H1 (cell line): ENCODE data around the gene VEZT. TPM values are rescaled to one million over a fixed set of nuclear protein-coding genes. Genes with fewer than 3 reads are reported as not detected.

Experiments used
- CTCF ChIA-PET: fragments of 300-600 bp; sonication (Branson Sonifier 250); formaldehyde crosslinking; loops from one replicate; lab custom pipeline; 2021; ENCODE audit not compliant: partially characterized antibody; lab: Charles Lee
- POLR2A ChIA-PET: fragments of 300-600 bp; sonication (Branson Sonifier 250); formaldehyde crosslinking; loops from one replicate; lab custom pipeline; 2021; ENCODE audit warnings: inconsistent platforms; ENCODE audit not compliant: partially characterized antibody; lab: Charles Lee
- DNase-seq, 2 experiments: peaks; one replicate each; pipeline versions ENCODE4 v3.0.0 to v3.0.0-alpha.2; 2010 to 2022; ENCODE audit warnings: low spot score in 2 of 2, low read depth in 1 of 2, mixed read lengths in 1 of 2
- FAIRE-seq: peaks from 2 replicates; lab custom pipeline; 2011; peaks lifted over from hg19 to GRCh38; lab: Jason Lieb, UNC
- H2AFZ ChIP-seq: 2 replicates; pipeline ENCODE4 v1.8.1; 2012; ENCODE audit warnings: low read length, inconsistent platforms
- H2AK5ac ChIP-seq: 2 replicates; pipeline ENCODE4 v1.6.1; 2013; ENCODE audit warnings: low read depth, low read length
- H2BK120ac ChIP-seq: replicated peaks from 2 replicates; pipeline ENCODE3; 2013; ENCODE audit warnings: low read depth, low read length, inconsistent platforms
- H2BK12ac ChIP-seq: 2 replicates; pipeline ENCODE4 v1.6.1; 2013; ENCODE audit warnings: low read depth, low read length
- H2BK15ac ChIP-seq: 2 replicates; pipeline ENCODE4 v1.6.1; 2013; ENCODE audit warnings: low read length
- H2BK20ac ChIP-seq: 2 replicates; pipeline ENCODE4 v1.6.1; 2013; ENCODE audit warnings: low read length
- H2BK5ac ChIP-seq: 2 replicates; pipeline ENCODE4 v1.6.1; 2013; ENCODE audit warnings: low read depth, low read length
- H3K14ac ChIP-seq: 2 replicates; pipeline ENCODE4 v1.6.1; 2013; ENCODE audit warnings: inconsistent platforms; ENCODE audit not compliant: insufficient read length
- H3K18ac ChIP-seq: 2 replicates; pipeline ENCODE4 v1.6.1; 2013; ENCODE audit warnings: low read length; ENCODE audit errors: extremely low read depth
- H3K23ac ChIP-seq: 2 replicates; pipeline ENCODE4 v1.6.1; 2013; ENCODE audit warnings: inconsistent platforms; ENCODE audit not compliant: insufficient read length
- H3K23me2 ChIP-seq: 2 replicates; pipeline ENCODE4 v1.6.1; 2013; ENCODE audit warnings: low read depth, low read length
- H3K27ac ChIP-seq: 2 replicates; pipeline ENCODE4 v1.6.1; 2011; ENCODE audit warnings: low read depth, low read length, inconsistent platforms
- H3K27me3 ChIP-seq, 4 experiments: replicated peaks in 1 of 4; 1 replicate in 1 of 4; 2 replicates in 3 of 4; pipeline versions ENCODE4 v1.6.1 to v1.8.1; 2011 to 2013; ENCODE audit warnings: low read length in 3 of 4, mild to moderate bottlenecking in 3 of 4, inconsistent platforms in 2 of 4, mixed read lengths in 2 of 4, moderate library complexity in 1 of 4; ENCODE audit not compliant: control insufficient read depth in 3 of 4, insufficient read depth in 3 of 4; ENCODE audit errors: extremely low read depth in 1 of 4
- H3K36me3 ChIP-seq, 4 experiments: 2 replicates each; pipeline versions ENCODE4 v1.6.1 to v1.8.1; 2011 to 2013; ENCODE audit warnings: mild to moderate bottlenecking in 4 of 4, low read length in 3 of 4, moderate library complexity in 2 of 4, control low read depth in 1 of 4, inconsistent platforms in 1 of 4; ENCODE audit not compliant: insufficient read depth in 4 of 4, control insufficient read depth in 2 of 4
- H3K4ac ChIP-seq: replicated peaks from 2 replicates; pipeline ENCODE3; 2013; ENCODE audit warnings: low read length, low read depth, mixed read lengths, inconsistent platforms; ENCODE audit not compliant: insufficient read length
- H3K4me1 ChIP-seq, 4 experiments: replicated peaks in 1 of 4; 1 replicate in 1 of 4; 2 replicates in 3 of 4; pipeline versions ENCODE4 v1.6.1 to v1.8.1; 2011 to 2013; ENCODE audit warnings: low read length in 3 of 4, inconsistent platforms in 2 of 4, mixed read lengths in 1 of 4; ENCODE audit not compliant: insufficient read depth in 4 of 4, control insufficient read depth in 3 of 4
- H3K4me2 ChIP-seq, 2 experiments: 2 replicates each; pipeline versions ENCODE4 v1.6.1 to v1.8.1; 2011 to 2013; ENCODE audit warnings: low read depth in 2 of 2, low read length in 2 of 2, control low read depth in 1 of 2, inconsistent platforms in 1 of 2, mild to moderate bottlenecking in 1 of 2; ENCODE audit not compliant: insufficient read depth in 1 of 2
- H3K4me3 ChIP-seq, 4 experiments: fragments of 200-600, 300-600 bp in 1 of 4; sonication (generic), shearing (Covaris generic), sonication (Bioruptor Twin) in 1 of 4; 2 replicates each; pipeline versions ENCODE4 v1.5.1 to v1.8.1; 2011 to 2016; ENCODE audit warnings: low read length in 4 of 4, low read depth in 3 of 4, control low read depth in 2 of 4, inconsistent platforms in 2 of 4, mild to moderate bottlenecking in 2 of 4, mixed read lengths in 1 of 4, moderate library complexity in 1 of 4; ENCODE audit not compliant: insufficient read depth in 2 of 4; ENCODE audit errors: extremely low read depth in 1 of 4
- H3K56ac ChIP-seq: replicated peaks from 2 replicates; pipeline ENCODE3; 2013; ENCODE audit warnings: low read depth, mild to moderate bottlenecking, mixed read lengths, low read length, inconsistent platforms; ENCODE audit not compliant: insufficient read length
- H3K79me1 ChIP-seq: 2 replicates; pipeline ENCODE4 v1.6.1; 2013; ENCODE audit warnings: low read depth, low read length, control low read depth
- H3K79me2 ChIP-seq, 2 experiments: 2 replicates each; pipeline versions ENCODE4 v1.6.1 to v1.8.1; 2012 to 2013; ENCODE audit warnings: low read length in 2 of 2, mild to moderate bottlenecking in 2 of 2, inconsistent platforms in 1 of 2; ENCODE audit not compliant: insufficient read depth in 2 of 2, control insufficient read depth in 1 of 2
- H3K9ac ChIP-seq, 4 experiments: replicated peaks in 1 of 4; 1 replicate in 1 of 4; 2 replicates in 3 of 4; pipeline versions ENCODE4 v1.6.1 to v1.8.1; 2011 to 2013; ENCODE audit warnings: low read depth in 3 of 4, low read length in 3 of 4, control low read depth in 2 of 4, mild to moderate bottlenecking in 2 of 4, moderate library complexity in 2 of 4, inconsistent platforms in 1 of 4; ENCODE audit errors: extremely low read depth in 1 of 4
- H3K9me3 ChIP-seq, 2 experiments: 2 replicates each; pipeline versions ENCODE4 v1.6.1 to v1.8.1; 2012 to 2013; ENCODE audit warnings: mild to moderate bottlenecking in 2 of 2, moderate library complexity in 2 of 2, control low read depth in 1 of 2, inconsistent platforms in 1 of 2, low read depth in 1 of 2, low read length in 1 of 2, mixed read lengths in 1 of 2; ENCODE audit not compliant: insufficient read depth in 2 of 2
- H4K20me1 ChIP-seq, 2 experiments: replicated peaks in 1 of 2; 2 replicates each; pipeline versions ENCODE3 to v1.8.1; 2011 to 2013; ENCODE audit warnings: inconsistent platforms in 2 of 2, low read length in 2 of 2, mild to moderate bottlenecking in 1 of 2; ENCODE audit not compliant: insufficient read depth in 2 of 2, control insufficient read depth in 1 of 2
- H4K5ac ChIP-seq: 2 replicates; pipeline ENCODE4 v1.6.1; 2013; ENCODE audit warnings: low read length, low read depth, mixed read lengths, inconsistent platforms; ENCODE audit not compliant: insufficient read length
- H4K8ac ChIP-seq: 2 replicates; pipeline ENCODE4 v1.8.0; 2013; ENCODE audit warnings: mild to moderate bottlenecking, moderate library complexity, low read length, inconsistent platforms; ENCODE audit not compliant: insufficient read depth; ENCODE audit errors: extremely low read depth
- H4K91ac ChIP-seq: replicated peaks from 2 replicates; pipeline ENCODE3; 2013; ENCODE audit warnings: low read length, mixed read lengths, inconsistent platforms; ENCODE audit not compliant: insufficient read length
- CTBP2 ChIP-seq: IDR thresholded peaks from 2 replicates; pipeline ENCODE4 v1.7.0; 2011; ENCODE audit warnings: borderline replicate concordance, mild to moderate bottlenecking, moderate library complexity, mixed read lengths, low read length; ENCODE audit not compliant: insufficient read depth, insufficient read length
- GTF2F1 ChIP-seq: IDR thresholded peaks from 2 replicates; pipeline ENCODE4 v1.6.1; 2012; ENCODE audit warnings: low read depth, low read length, improper control_type of control experiment, borderline replicate concordance
- SIRT6 ChIP-seq: IDR thresholded peaks from one replicate; pipeline ENCODE4 v1.7.1; 2012; ENCODE audit warnings: low read length, inconsistent platforms
- SP4 ChIP-seq: IDR thresholded peaks from 2 replicates; pipeline ENCODE4 v1.6.1; 2012; ENCODE audit warnings: low read length, inconsistent platforms
- WGBS, 2 experiments: shearing (Covaris generic) in 1 of 2; methylation state at CpG; one replicate each; pipeline versions ENCODE4 v1.1.6 to v1.1.7; 2013 to 2015; ENCODE audit warnings: low lambda C conversion rate in 2 of 2, mixed read lengths in 2 of 2, inconsistent platforms in 1 of 2, low coverage in 1 of 2, missing lambda C conversion rate in 1 of 2; ENCODE audit not compliant: insufficient replicate concordance in 2 of 2, insufficient coverage in 1 of 2, insufficient read length in 1 of 2; ENCODE audit errors: extremely low coverage in 1 of 2, missing lambda C conversion rate in 1 of 2; 5-methylcytosine and 5-hydroxymethylcytosine counted together
- long read RNA-seq, 2 experiments: library from RNA in 1 of 2; library from capped mRNA in 1 of 2; stranded (forward); transcript quantifications; one replicate each; pipeline ENCODE4 v2.0.0, GENCODE V29; 2021; ENCODE audit warnings: inconsistent platforms in 1 of 2
- polyA minus RNA-seq, 3 experiments: library from RNA; depleted of rRNA, polyadenylated mRNA; stranded (reverse); fragments of >200 nt; gene quantifications; 1 replicate in 2 of 3; 2 replicates in 1 of 3; pipeline ENCODE4 v1.2.3, GENCODE V29; 2011
- polyA plus RNA-seq, 7 experiments: library from polyadenylated mRNA; depleted of rRNA in 3 of 7; stranded (reverse) in 5 of 7; unstranded in 2 of 7; fragments of >200 nt in 5 of 7; fragments of 200-250 nt in 2 of 7; gene quantifications; 1 replicate in 5 of 7; 2 replicates in 1 of 7; 4 replicates in 1 of 7; pipeline versions ENCODE4 v1.2.1 to v1.2.3, GENCODE V29; 2011 to 2013; ENCODE audit warnings: missing spikeins in 2 of 7, mixed read lengths in 2 of 7
- total RNA-seq: library from RNA; stranded (reverse); fragmentation: NEBNext Ultra II Directional; extraction: Animal tissue kit (Norgen Biotek cat#: 25700); gene quantifications from 2 replicates; pipeline ENCODE4 v1.2.1, GENCODE V29; 2021

VEZT gene, protein sequence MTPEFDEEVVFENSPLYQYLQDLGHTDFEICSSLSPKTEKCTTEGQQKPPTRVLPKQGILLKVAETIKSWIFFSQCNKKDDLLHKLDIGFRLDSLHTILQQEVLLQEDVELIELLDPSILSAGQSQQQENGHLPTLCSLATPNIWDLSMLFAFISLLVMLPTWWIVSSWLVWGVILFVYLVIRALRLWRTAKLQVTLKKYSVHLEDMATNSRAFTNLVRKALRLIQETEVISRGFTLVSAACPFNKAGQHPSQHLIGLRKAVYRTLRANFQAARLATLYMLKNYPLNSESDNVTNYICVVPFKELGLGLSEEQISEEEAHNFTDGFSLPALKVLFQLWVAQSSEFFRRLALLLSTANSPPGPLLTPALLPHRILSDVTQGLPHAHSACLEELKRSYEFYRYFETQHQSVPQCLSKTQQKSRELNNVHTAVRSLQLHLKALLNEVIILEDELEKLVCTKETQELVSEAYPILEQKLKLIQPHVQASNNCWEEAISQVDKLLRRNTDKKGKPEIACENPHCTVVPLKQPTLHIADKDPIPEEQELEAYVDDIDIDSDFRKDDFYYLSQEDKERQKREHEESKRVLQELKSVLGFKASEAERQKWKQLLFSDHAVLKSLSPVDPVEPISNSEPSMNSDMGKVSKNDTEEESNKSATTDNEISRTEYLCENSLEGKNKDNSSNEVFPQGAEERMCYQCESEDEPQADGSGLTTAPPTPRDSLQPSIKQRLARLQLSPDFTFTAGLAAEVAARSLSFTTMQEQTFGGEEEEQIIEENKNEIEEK
- total RNA-seq (51.1 and 56.1 TPM in 2 replicates), polyA plus RNA-seq (2011; rRNA removed) (24.3 and 44.0 TPM in 2 replicates), polyA minus RNA-seq (2011; rRNA and poly(A)+ RNA removed) (93.7 and 111 TPM in 2 replicates)
- polyA plus RNA-seq (2011; cell fraction: cytosol; rRNA removed), result 39.9 TPM
- polyA plus RNA-seq (2011; cell fraction: nucleus; rRNA removed), result 29.6 TPM
- polyA plus RNA-seq (2012, experiment 1 of 2), result 31.2 to 44.3 TPM (median 35.2 TPM) in 4 replicates
- 2.4 TPM for polyA plus RNA-seq (2012, experiment 2 of 2)
- polyA plus RNA-seq (2013, experiment 1 of 2), result 53.0 TPM
- polyA plus RNA-seq (2013, experiment 2 of 2), result 65.2 TPM
- polyA minus RNA-seq (2011; cell fraction: cytosol; rRNA and poly(A)+ RNA removed), result 41.8 TPM
- polyA minus RNA-seq (2011; cell fraction: nucleus; rRNA and poly(A)+ RNA removed), result 129 TPM
- long read RNA-seq, experiment 1, partial matches to known transcripts, result 11 of 16 reads
- long read RNA-seq, experiment 1, other reads (novel, unspliced or antisense), result 5 of 16 reads
- long read RNA-seq, experiment 2, full-length matches to known transcripts, result 1 of 11 reads
- long read RNA-seq, experiment 2, partial matches to known transcripts, result 5 of 11 reads
- long read RNA-seq, experiment 2, other reads (novel, unspliced or antisense), result 5 of 11 reads

DNA sequence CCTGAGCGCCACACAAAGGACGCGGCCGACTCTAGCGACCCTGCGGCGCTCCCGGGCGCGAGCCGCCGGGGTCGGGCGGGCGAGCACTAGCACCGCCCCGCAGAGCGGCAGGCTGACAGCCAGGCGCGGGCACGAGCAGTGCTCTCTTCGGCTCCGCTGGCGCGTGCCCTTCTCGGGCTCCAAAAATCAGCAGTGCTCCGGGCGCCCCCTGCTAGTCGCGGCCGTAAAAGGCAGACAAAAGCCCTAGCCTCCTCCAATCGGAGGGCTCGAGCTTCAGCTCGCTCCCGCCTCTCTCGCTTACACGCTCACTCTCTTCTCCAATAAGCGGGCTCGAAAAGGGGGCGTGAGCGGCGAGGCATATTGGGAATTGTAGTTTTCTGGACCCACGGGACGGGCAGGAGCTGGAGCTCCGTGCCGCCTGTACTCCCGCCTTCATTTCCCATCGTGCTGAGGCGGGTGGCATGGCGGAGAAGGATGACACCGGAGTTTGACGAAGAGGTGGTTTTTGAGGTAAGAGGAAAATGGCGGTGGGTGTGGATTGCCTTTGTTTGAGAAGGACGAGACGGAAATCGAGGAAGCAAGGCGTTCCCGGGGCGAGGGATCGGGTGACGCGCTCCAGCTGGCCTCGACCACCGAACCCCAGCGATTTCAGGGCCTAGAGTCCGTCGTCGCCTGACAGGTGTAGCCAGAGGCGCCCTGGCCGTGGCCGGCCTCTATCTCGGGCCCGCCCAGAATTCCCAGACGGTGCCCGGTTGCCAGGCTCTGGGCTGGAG lies at the start of gene VEZT, which contains the start of gene FGD6:
TSS of gene VEZT (plus strand) at position 431 of the 773 bp plus-strand sequence. CDS start at position 475, 44 bp downstream.
TSS of gene FGD6 (minus strand) at position 91 of the 773 bp plus-strand sequence. CDS start 227 bp downstream, outside the sequence.
- H3K9ac ChIP-seq, result peak within 1 kb of the TSS; percentile 91 to 97 (median 94)
- peaks cover 7% of the 10 kb centered on the region for H3K23me2 ChIP-seq
- WGBS, 2 experiments, result 1% methylated on average over 69 of the region's 75 CpGs; no CpG with 5 or more reads in 1 of the 2 experiments
- CTCF ChIA-PET, result interaction anchor here (0.9 to 1.9 kb wide), 3 partner anchors 12 to 100 kb away, joined by 4 to 5 read pairs (median 4); no protein-coding TSS in a partner anchor
- H2BK15ac ChIP-seq, result 0 out of 2 replicates have a peak within 1 kb of the TSS, but pooled peaks have one; percentile 63
- H4K91ac ChIP-seq, result peak within 1 kb of the TSS; percentile 99
- peaks cover 4% of the 10 kb centered on the region; the same call in 1 of the 2 replicates for H3K79me1 ChIP-seq
- peaks cover 0 to 9% (median 2%) of the 10 kb centered on the region in 4 experiments; a peak in 3 of 7 replicates for H3K4me1 ChIP-seq
- H2BK120ac ChIP-seq, result peak within 1 kb of the TSS; percentile 83
- peak within 1 kb of the TSS; percentile 95 for H3K4ac ChIP-seq
- peak within 1 kb of the TSS; percentile 97 for H3K27ac ChIP-seq
- no peak within 1 kb of the TSS for H3K23ac ChIP-seq
- peak within 1 kb of the TSS; percentile 77 to 93 (median 86) for H3K4me3 ChIP-seq
- peak within 1 kb of the TSS; percentile 99 for H3K18ac ChIP-seq
- peaks cover 13 to 88% of the 10 kb centered on the region in 2 experiments for H3K79me2 ChIP-seq
- peak within 1 kb of the TSS; percentile 99 for H2BK5ac ChIP-seq
- H2BK12ac ChIP-seq, result peak within 1 kb of the TSS; percentile 72; the same call in 1 of the 2 replicates
- H4K5ac ChIP-seq, result peak within 1 kb of the TSS; percentile 95
- peak within 1 kb of the TSS; percentile 95 for H4K8ac ChIP-seq
- FAIRE-seq (peak; percentile 81), DNase-seq (peak; percentile 96 to 99)
- peak within 1 kb of the TSS; percentile 86; the same call in 1 of the 2 replicates for H2AFZ ChIP-seq
- H3K27me3 ChIP-seq, result no peaks in the 10 kb centered on the region
- POLR2A ChIA-PET, result interaction anchor here (0.6 to 9.0 kb wide), 26 partner anchors 8 to 376 kb away, joined by 3 to 89 read pairs (median 3); partner anchors contain the start of genes NDUFA12 and NR2C1
- no peak within 1 kb of the TSS for H2BK20ac ChIP-seq
- H3K4me2 ChIP-seq, result peak within 1 kb of the TSS; percentile 78 to 90
- no peaks in the 10 kb centered on the region for H3K9me3 ChIP-seq
- peak within 1 kb of the TSS; percentile 97 for H3K56ac ChIP-seq
- no peak within 1 kb of the TSS; the same call in 1 of the 2 replicates for H2AK5ac ChIP-seq
- no peak within 1 kb of the TSS for H3K14ac ChIP-seq
- H3K36me3 ChIP-seq, result no peaks in the 10 kb centered on the region; a peak in 1 of 8 replicates
- peaks cover 0 to 1% of the 10 kb centered on the region in 2 experiments for H4K20me1 ChIP-seq
- TF ChIP-seq GTF2F1 (peak; percentile 45; the same call in 1 of the 2 replicates), SP4 (peak; percentile 62; the same call in 1 of the 2 replicates), CTBP2 (no peak), SIRT6 (no peak)
